IMR-90 (cell line): ENCODE measurements around the gene KCNK3. TPM values are rescaled to one million over a fixed set of nuclear protein-coding genes. Genes with fewer than 3 reads are reported as not detected.

ENCODE experiments used
- ATAC-seq: fragments of 200-7000 bp; cut with Tn5 transposase; 2 replicates; pipeline ENCODE4 v1.9.1; 2020; ENCODE audit warnings: low read depth, mild to moderate bottlenecking, moderate library complexity
- BruUV-seq: library from RNA; stranded (reverse); fragments of 400-500 nt; replicated peaks from 2 replicates; lab custom pipeline; 2021; lab: Mats Ljungman, UMichigan
- CTCF ChIA-PET: fragments of 300-600 bp; formaldehyde crosslinking; extraction: SDS; loops from one replicate; lab custom pipeline; 2021; ENCODE audit warnings: antibody characterized with exemption; lab: Yijun Ruan, JAX
- POLR2A ChIA-PET: fragments of 300-600 bp; sonication (Branson Sonifier 250); formaldehyde crosslinking; loops from one replicate; lab custom pipeline; 2022; ENCODE audit warnings: antibody characterized with exemption; ENCODE audit not compliant: unreplicated experiment; lab: Charles Lee
- DNase-seq: peaks from one replicate; pipeline ENCODE4 v3.0.0; 2013
- H2AFZ ChIP-seq: replicated peaks from 2 replicates; pipeline ENCODE3; 2013; ENCODE audit warnings: low read length, mild to moderate bottlenecking; ENCODE audit not compliant: poor library complexity
- H2AK5ac ChIP-seq: 2 replicates; pipeline ENCODE4 v1.6.1; 2013; ENCODE audit warnings: low read depth, low read length, inconsistent platforms
- H2AK9ac ChIP-seq: replicated peaks from 2 replicates; pipeline ENCODE3; 2013; ENCODE audit warnings: mild to moderate bottlenecking, low read depth, low read length, moderate library complexity; ENCODE audit not compliant: poor library complexity
- H2BK120ac ChIP-seq: 2 replicates; pipeline ENCODE4 v1.6.1; 2013; ENCODE audit warnings: low read depth, low read length, inconsistent platforms
- H2BK15ac ChIP-seq: 3 replicates; pipeline ENCODE4 v1.6.1; 2013; ENCODE audit warnings: low read depth, low read length, inconsistent platforms
- H2BK20ac ChIP-seq: 2 replicates; pipeline ENCODE4 v1.6.1; 2013; ENCODE audit warnings: low read depth, mild to moderate bottlenecking, inconsistent platforms, low read length, moderate library complexity
- H2BK5ac ChIP-seq: 2 replicates; pipeline ENCODE4 v1.6.1; 2013; ENCODE audit warnings: mild to moderate bottlenecking, low read depth, low read length, inconsistent platforms; ENCODE audit not compliant: poor library complexity, severe bottlenecking
- H3K14ac ChIP-seq: replicated peaks from 2 replicates; pipeline ENCODE4 v1.6.1; 2013; ENCODE audit warnings: low read depth, low read length, inconsistent platforms
- H3K18ac ChIP-seq: 2 replicates; pipeline ENCODE4 v1.6.1; 2013; ENCODE audit warnings: low read depth, low read length, control low read depth
- H3K23ac ChIP-seq: 2 replicates; pipeline ENCODE4 v1.6.1; 2013; ENCODE audit warnings: low read depth, low read length, inconsistent platforms
- H3K27ac ChIP-seq: 2 replicates; pipeline ENCODE4 v1.5.1; 2013; ENCODE audit warnings: mild to moderate bottlenecking, control low read depth, low read length; ENCODE audit not compliant: insufficient read depth
- H3K27me3 ChIP-seq: 2 replicates; pipeline ENCODE4 v1.6.1; 2013; ENCODE audit warnings: low read length; ENCODE audit not compliant: control insufficient read depth, insufficient read depth
- H3K36me3 ChIP-seq: 2 replicates; pipeline ENCODE4 v1.6.1; 2013; ENCODE audit warnings: low read length, mixed read lengths; ENCODE audit not compliant: control insufficient read depth, insufficient read depth
- H3K4ac ChIP-seq: 2 replicates; pipeline ENCODE4 v1.6.1; 2013; ENCODE audit warnings: low read depth, low read length, inconsistent platforms
- H3K4me1 ChIP-seq: 2 replicates; pipeline ENCODE4 v1.6.1; 2013; ENCODE audit warnings: low read length, mixed read lengths; ENCODE audit not compliant: control insufficient read depth, insufficient read depth
- H3K4me2 ChIP-seq: 2 replicates; pipeline ENCODE4 v1.6.1; 2013; ENCODE audit warnings: low read depth, mild to moderate bottlenecking, control low read depth, low read length, moderate library complexity
- H3K4me3 ChIP-seq: 2 replicates; pipeline ENCODE4 v1.5.1; 2013; ENCODE audit warnings: low read depth, mild to moderate bottlenecking, control low read depth, low read length, moderate library complexity; ENCODE audit not compliant: insufficient read depth
- H3K56ac ChIP-seq: 2 replicates; pipeline ENCODE4 v1.6.1; 2013; ENCODE audit warnings: low read length, inconsistent platforms; ENCODE audit not compliant: insufficient read depth; ENCODE audit errors: extremely low read depth
- H3K79me1 ChIP-seq, 2 experiments: 2 replicates each; pipeline ENCODE4 v1.6.1; 2013; ENCODE audit warnings: low read length in 2 of 2, inconsistent platforms in 1 of 2, low read depth in 1 of 2
- H3K9ac ChIP-seq: 2 replicates; pipeline ENCODE4 v1.6.1; 2013; ENCODE audit warnings: low read depth, low read length, control low read depth
- H3K9me1 ChIP-seq: 2 replicates; pipeline ENCODE4 v1.6.1; 2013; ENCODE audit warnings: low read length, inconsistent platforms; ENCODE audit not compliant: insufficient read depth
- H3K9me3 ChIP-seq: 2 replicates; pipeline ENCODE4 v1.6.1; 2013; ENCODE audit warnings: low read length; ENCODE audit not compliant: control insufficient read depth, insufficient read depth
- H4K20me1 ChIP-seq: 2 replicates; pipeline ENCODE4 v1.6.1; 2013; ENCODE audit warnings: low read length, inconsistent platforms; ENCODE audit not compliant: insufficient read depth
- H4K5ac ChIP-seq: 2 replicates; pipeline ENCODE4 v1.6.1; 2013; ENCODE audit warnings: mild to moderate bottlenecking, low read depth, low read length, control low read depth
- H4K8ac ChIP-seq, 2 experiments: 2 replicates each; pipeline ENCODE4 v1.6.1; 2013; ENCODE audit warnings: low read depth in 2 of 2, low read length in 2 of 2, control low read depth in 1 of 2, inconsistent platforms in 1 of 2
- H4K91ac ChIP-seq: 2 replicates; pipeline ENCODE4 v1.6.1; 2013; ENCODE audit warnings: low read depth, low read length, inconsistent platforms; ENCODE audit not compliant: insufficient read depth
- BHLHE40 ChIP-seq: fragments of 150-350 bp; IDR thresholded peaks from 2 replicates; pipeline ENCODE4 v1.6.1; 2016; ENCODE audit warnings: mild to moderate bottlenecking, low read depth, low read length
- CEBPB ChIP-seq: IDR thresholded peaks from 2 replicates; pipeline ENCODE4 v1.6.1; 2012; ENCODE audit warnings: low read depth, low read length, improper control_type of control experiment
- CTCF ChIP-seq: conservative IDR thresholded peaks from 2 replicates; pipeline ENCODE4 v1.5.1; 2012; ENCODE audit warnings: mild to moderate bottlenecking, low read depth, low read length, improper control_type of control experiment
- ELK1 ChIP-seq: fragments of 150-350 bp; IDR thresholded peaks from 2 replicates; pipeline ENCODE4 v1.6.1; 2016; ENCODE audit warnings: low read depth, mild to moderate bottlenecking, low read length, moderate library complexity, borderline replicate concordance
- MAFK ChIP-seq: IDR thresholded peaks from 2 replicates; pipeline ENCODE4 v1.6.1; 2012; ENCODE audit warnings: low read depth, low read length, improper control_type of control experiment
- MAZ ChIP-seq: IDR thresholded peaks from 2 replicates; pipeline ENCODE4 v1.6.1; 2012; ENCODE audit warnings: low read depth, mild to moderate bottlenecking, low read length, improper control_type of control experiment, moderate library complexity, borderline replicate concordance
- MXI1 ChIP-seq: IDR thresholded peaks from 2 replicates; pipeline ENCODE4 v1.6.1; 2012; ENCODE audit warnings: low read depth, mild to moderate bottlenecking, low read length, moderate library complexity, borderline replicate concordance
- NFE2L2 ChIP-seq: fragments of 150-350 bp; IDR thresholded peaks from 2 replicates; pipeline ENCODE4 v1.6.1; 2016; ENCODE audit warnings: low read depth, mild to moderate bottlenecking, low read length
- POLR2A ChIP-seq: IDR thresholded peaks from 2 replicates; pipeline ENCODE4 v1.6.1; 2012; ENCODE audit warnings: mild to moderate bottlenecking, low read depth, low read length
- RFX5 ChIP-seq: IDR thresholded peaks from 2 replicates; pipeline ENCODE4 v1.8.0; 2012; ENCODE audit warnings: low read depth, mild to moderate bottlenecking, low read length, moderate library complexity
- SMC3 ChIP-seq: fragments of 150-350 bp; IDR thresholded peaks from 2 replicates; pipeline ENCODE4 v1.6.1; 2016; ENCODE audit warnings: low read depth, mild to moderate bottlenecking, antibody characterized with exemption, low read length, moderate library complexity
- USF2 ChIP-seq: fragments of 150-350 bp; IDR thresholded peaks from 2 replicates; pipeline ENCODE4 v1.6.1; 2017; ENCODE audit warnings: mild to moderate bottlenecking, antibody characterized with exemption, low read length, low read depth
- WGBS, 2 experiments: methylation state at CpG; one replicate each; pipeline versions ENCODE4 v1.1.5 to v1.1.7; 2013; ENCODE audit warnings: missing lambda C conversion rate in 2 of 2; ENCODE audit not compliant: insufficient read length in 1 of 2; ENCODE audit errors: extremely low coverage in 2 of 2; 5-methylcytosine and 5-hydroxymethylcytosine counted together
- dilution Hi-C: fragments of 300-500 bp; cut with HindIII; formaldehyde crosslinking; loops from one replicate; pipeline ENCODE4 v1.14.3; 2018; ENCODE audit warnings: low sequenced_read_pairs; ENCODE audit not compliant: unreplicated experiment
- in situ Hi-C: fragments of 300-500 bp; cut with MboI; formaldehyde crosslinking; loops from 3 replicates; pipeline ENCODE4 v1.14.3; 2019; ENCODE audit warnings: low sequenced_read_pairs, inconsistent platforms, mixed read lengths
- intact Hi-C: fragments of 100-400 bp; cut with micrococcal nuclease; formaldehyde crosslinking; loops from 2 replicates; pipeline ENCODE4 v1.10.0; 2022
- polyA plus RNA-seq, 3 experiments: library from polyadenylated mRNA; depleted of rRNA; stranded (reverse); fragments of >200 nt; gene quantifications; 2 replicates each; pipeline ENCODE4 v1.2.3, GENCODE V29; 2012; ENCODE audit warnings: low replicate concordance in 1 of 3
- total RNA-seq: library from RNA; depleted of rRNA; stranded (reverse); fragments of >200 nt; gene quantifications from 2 replicates; pipeline ENCODE4 v1.2.3, GENCODE V29; 2012

The KCNK3 gene
- total and polyA plus RNA-seq, 2 of the 4 experiments (the other 2 are of a cell fraction), result under 0.01 to 0.03 TPM

- intact Hi-C loops (no loop called here), in situ Hi-C loops (no loop called here), dilution Hi-C loops (no loop called here)
- Histone ChIP-seq H3K56ac (no peak overlapping the region), H3K9me3 (no peaks in the 10 kb centered on the region), H2AK5ac (no peak overlapping the region), H2BK20ac (no peak overlapping the region), H2AK9ac (no peak overlapping the region), H4K5ac (no peak overlapping the region), H3K4ac (no peak overlapping the region), H3K14ac (no peak overlapping the region), H4K91ac (no peak overlapping the region), H3K9me1 (no peaks in the 10 kb centered on the region), H2BK5ac (no peak overlapping the region), H4K20me1 (no peaks in the 10 kb centered on the region), H3K18ac (no peak overlapping the region), H3K9ac (no peak overlapping the region), H3K27ac (no peak overlapping the region), H3K79me1 (no peaks in the 10 kb centered on the region), H3K23ac (no peak overlapping the region), H3K4me2 (no peak overlapping the region), H3K4me1 (no peaks in the 10 kb centered on the region), H2BK120ac (no peak overlapping the region), H4K8ac (no peak overlapping the region), H2BK15ac (no peak overlapping the region; the same call in 2 of the 3 replicates), H2AFZ (no peak overlapping the region), H3K4me3 (no peak overlapping the region), H3K36me3 (no peaks in the 10 kb centered on the region), H3K27me3 (peaks cover 20% of the 10 kb centered on the region; the same call in 1 of the 2 replicates)
- BruUV-seq, result no TSS peak
- ChIA-PET POLR2A (no interaction called here), CTCF (no interaction called here)
- no peak for DNase-seq
- no peak for ATAC-seq
- no peak for TF ChIP-seq ELK1
- TF ChIP-seq NFE2L2, result no peak
- no peak for TF ChIP-seq BHLHE40
- no peak for TF ChIP-seq MAZ
- no peak for TF ChIP-seq MAFK
- TF ChIP-seq MXI1, result no peak
- TF ChIP-seq RFX5, result no peak
- TF ChIP-seq POLR2A, result no peak
- no peak for TF ChIP-seq SMC3
- no peak for TF ChIP-seq CTCF
- TF ChIP-seq USF2, result no peak
- TF ChIP-seq CEBPB, result no peak
- 100% methylated on average over 1 of the region's 8 CpGs; no CpG with 5 or more reads in 1 of the 2 experiments for WGBS, 2 experiments
Observed at GRCh38 chr2:26735883-26736588, 43.5 kb downstream of the KCNK3 start.
